HCT116 (cell line): Measurements from ENCODE around the gene SLC26A2. TPM values are rescaled to one million over a fixed set of nuclear protein-coding genes. Genes with fewer than 3 reads are reported as not detected.
A peak's percentile ranks its signal among the peaks of the same experiment; 100 is the strongest.

Experiments
- ATAC-seq: fragments of 200-7000 bp; cut with Tn5 transposase; 2 replicates; pipeline ENCODE4 v1.9.1; 2020; ENCODE audit warnings: mild to moderate bottlenecking, moderate library complexity
- BruUV-seq: library from RNA; stranded (reverse); fragments of 400-500 nt; replicated peaks from 2 replicates; lab custom pipeline; 2021; lab: Mats Ljungman, UMichigan
- CTCF ChIA-PET: fragments of 300-600 bp; sonication (Branson Sonifier 250); formaldehyde crosslinking; loops from one replicate; lab custom pipeline; 2021; ENCODE audit warnings: antibody characterized with exemption; lab: Charles Lee
- POLR2A ChIA-PET: fragments of 300-600, 350-600 bp; sonication (Branson Sonifier 250); formaldehyde crosslinking; loops from one replicate; lab custom pipeline; 2021; ENCODE audit warnings: antibody characterized with exemption; lab: Charles Lee
- RAD21 ChIA-PET, 2 experiments: fragments of 300-600 bp; sonication (Branson Sonifier 250); formaldehyde crosslinking; loops; one replicate each; lab custom pipeline; 2023; ENCODE audit warnings: low total read pairs in 2 of 2; ENCODE audit not compliant: uncharacterized antibody in 2 of 2, unreplicated experiment in 2 of 2, low non-redundant PET in 1 of 2; lab: Charles Lee
- DNase-seq: peaks from one replicate; pipeline ENCODE4 v3.0.0-alpha.2; 2010; ENCODE audit warnings: low read depth, low spot score
- H2AFZ ChIP-seq: fragments of 200-600 bp; shearing (Covaris generic), sonication (generic); 2 replicates; pipeline ENCODE4 v1.6.1; 2017; ENCODE audit warnings: low read depth, mixed run types, mixed read lengths, antibody characterized with exemption, low read length; ENCODE audit not compliant: poor library complexity, severe bottlenecking
- H3K27ac ChIP-seq: 2 replicates; pipeline ENCODE4 v1.5.1; 2012; ENCODE audit warnings: low read depth, low read length
- H3K27me3 ChIP-seq: fragments of 200-600 bp; sonication (generic); 2 replicates; pipeline ENCODE4 v1.6.1; 2016; ENCODE audit warnings: mixed run types, low read length, mixed read lengths; ENCODE audit not compliant: insufficient read depth
- H3K36me3 ChIP-seq, 2 experiments: fragments of 200-500 bp in 1 of 2; fragments of 200-600 bp in 1 of 2; sonication (Bioruptor generic) in 1 of 2; sonication (generic) in 1 of 2; 2 replicates each; pipeline versions ENCODE4 v1.5.1 to v1.6.1; 2014 to 2016; ENCODE audit warnings: low read length in 2 of 2, inconsistent platforms in 1 of 2, mixed read lengths in 1 of 2, mixed run types in 1 of 2; ENCODE audit not compliant: insufficient read depth in 2 of 2, control insufficient read depth in 1 of 2
- H3K4me1 ChIP-seq, 2 experiments: fragments of 200-600 bp in 1 of 2; sonication (generic) in 1 of 2; 2 replicates each; pipeline versions ENCODE4 v1.5.1 to v1.6.1; 2012 to 2017; ENCODE audit warnings: low read length in 2 of 2, inconsistent platforms in 1 of 2, mild to moderate bottlenecking in 1 of 2, mixed read lengths in 1 of 2, mixed run types in 1 of 2, moderate library complexity in 1 of 2; ENCODE audit not compliant: insufficient read depth in 2 of 2, control insufficient read depth in 1 of 2
- H3K4me2 ChIP-seq: fragments of 200-600 bp; sonication (generic); 2 replicates; pipeline ENCODE4 v1.6.1; 2017; ENCODE audit warnings: mixed run types, low read length, mixed read lengths
- H3K4me3 ChIP-seq, 2 experiments: fragments of 200-600 bp in 1 of 2; sonication (generic) in 1 of 2; replicated peaks in 1 of 2; 2 replicates each; pipeline ENCODE4 v1.5.1; 2011 to 2016; ENCODE audit warnings: low read length in 2 of 2, control low read depth in 1 of 2, low read depth in 1 of 2, mild to moderate bottlenecking in 1 of 2, mixed read lengths in 1 of 2, mixed run types in 1 of 2
- H3K79me2 ChIP-seq: fragments of 200-600 bp; sonication (generic); 2 replicates; pipeline ENCODE4 v1.6.1; 2017; ENCODE audit warnings: mild to moderate bottlenecking, mixed run types, low read length, moderate library complexity, mixed read lengths; ENCODE audit not compliant: insufficient read depth
- H3K9ac ChIP-seq: fragments of 200-600 bp; sonication (generic); 2 replicates; pipeline ENCODE4 v1.6.1; 2016; ENCODE audit warnings: low read length, mixed read lengths
- H3K9me2 ChIP-seq: fragments of 200-600 bp; sonication (generic), shearing (Covaris generic); 2 replicates; pipeline ENCODE4 v1.6.1; 2017; ENCODE audit warnings: mixed run types, mild to moderate bottlenecking, moderate library complexity; ENCODE audit not compliant: insufficient read depth
- H3K9me3 ChIP-seq, 2 experiments: fragments of 200-500 bp in 1 of 2; fragments of 200-600 bp in 1 of 2; sonication (Bioruptor generic) in 1 of 2; sonication (generic) in 1 of 2; 2 replicates each; pipeline ENCODE4 v1.6.1; 2014 to 2017; ENCODE audit warnings: low read length in 2 of 2, mixed read lengths in 2 of 2, inconsistent platforms in 1 of 2, low read depth in 1 of 2, mild to moderate bottlenecking in 1 of 2, mixed run types in 1 of 2, moderate library complexity in 1 of 2; ENCODE audit not compliant: control insufficient read depth in 1 of 2, insufficient read depth in 1 of 2
- H4K20me1 ChIP-seq: fragments of 200-600 bp; sonication (generic), shearing (Covaris generic); 2 replicates; pipeline ENCODE4 v1.6.1; 2017; ENCODE audit warnings: mixed run types, mild to moderate bottlenecking, moderate library complexity; ENCODE audit not compliant: insufficient read depth
- CBX3 ChIP-seq: IDR thresholded peaks from 2 replicates; pipeline ENCODE4 v1.6.1; 2012; ENCODE audit warnings: low read depth
- CEBPB ChIP-seq: IDR thresholded peaks from 2 replicates; pipeline ENCODE4 v1.6.1; 2012; ENCODE audit warnings: low read depth
- EGR1 ChIP-seq: IDR thresholded peaks from 2 replicates; pipeline ENCODE4 v1.6.1; 2012; ENCODE audit warnings: low read depth
- ELF1 ChIP-seq: IDR thresholded peaks from 2 replicates; pipeline ENCODE4 v1.6.1; 2012; ENCODE audit warnings: low read depth, borderline replicate concordance
- FOSL1 ChIP-seq: IDR thresholded peaks from 2 replicates; pipeline ENCODE4 v1.6.1; 2012; ENCODE audit warnings: low read depth
- JUND ChIP-seq: IDR thresholded peaks from 2 replicates; pipeline ENCODE4 v1.6.1; 2012
- POLR2A ChIP-seq: IDR thresholded peaks from 2 replicates; pipeline ENCODE4 v1.7.0; 2011; ENCODE audit warnings: borderline replicate concordance; ENCODE audit not compliant: insufficient read depth, insufficient read length; ENCODE audit errors: extremely low read depth
- RAD21 ChIP-seq: IDR thresholded peaks from 2 replicates; pipeline ENCODE4 v1.6.1; 2012; ENCODE audit warnings: low read depth, mild to moderate bottlenecking
- SRF ChIP-seq: IDR thresholded peaks from 2 replicates; pipeline ENCODE4 v1.6.1; 2012; ENCODE audit warnings: low read depth
- TCF7L2 ChIP-seq: IDR thresholded peaks from 2 replicates; pipeline ENCODE4 v1.7.0; 2011; ENCODE audit warnings: borderline replicate concordance, inconsistent platforms; ENCODE audit not compliant: insufficient read depth, insufficient read length; ENCODE audit errors: extremely low read depth
- YY1 ChIP-seq: IDR thresholded peaks from 2 replicates; pipeline ENCODE4 v1.6.1; 2011; ENCODE audit warnings: low read length, low read depth, moderate library complexity, mild to moderate bottlenecking; ENCODE audit not compliant: insufficient replicate concordance; ENCODE audit errors: extremely low read depth
- intact Hi-C: fragments of 100-400 bp; cut with micrococcal nuclease; formaldehyde crosslinking; loops from 2 replicates; pipeline ENCODE4 v1.10.0; 2022
- total RNA-seq: library from RNA; stranded (reverse); gene quantifications from one replicate; pipeline ENCODE4 v1.2.1, GENCODE V29; 2021; ENCODE audit not compliant: unreplicated experiment
- TF ChIP-seq, protein P1 (sequence below): IDR thresholded peaks from 2 replicates; pipeline ENCODE4 v1.6.1; 2012; ENCODE audit warnings: low read depth
- TF ChIP-seq, protein P2 (sequence below): IDR thresholded peaks from 2 replicates; pipeline ENCODE4 v1.6.1; 2012

The SLC26A2 gene
- total RNA-seq, 1 experiment from 2014 or later = 7.8 TPM

DNA sequence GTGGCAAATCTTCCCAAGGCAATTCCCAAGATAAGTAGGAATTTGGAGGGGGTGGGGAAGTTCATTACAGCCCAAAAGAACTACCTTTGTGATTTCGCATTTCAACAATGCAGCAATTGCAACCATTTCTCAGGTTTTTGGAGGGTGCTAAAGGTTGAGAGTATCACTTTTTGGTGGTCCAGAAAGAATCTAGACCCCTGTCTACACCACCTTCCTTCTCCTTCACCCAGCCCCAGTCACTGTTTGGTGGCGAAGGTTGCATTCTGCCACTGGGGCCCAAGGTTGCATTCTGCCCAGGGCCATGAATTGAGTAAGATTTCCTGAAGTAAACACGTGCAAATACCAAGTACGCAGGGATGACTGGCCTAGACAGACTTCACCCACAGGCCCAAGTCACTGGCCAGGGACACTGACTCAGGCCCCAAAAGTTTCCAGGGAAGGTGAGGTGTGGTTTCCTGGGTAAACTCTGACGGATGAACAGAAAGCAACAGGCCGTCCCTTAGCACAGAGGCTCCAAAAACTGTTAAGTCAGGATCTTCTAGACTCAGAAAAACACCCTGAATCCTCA is 21.7 kb upstream of the SLC26A2 start:
- Histone ChIP-seq H3K9me3 (no peaks in the 10 kb centered on the region), H3K4me1 (peaks cover 0 to 20% of the 10 kb centered on the region in 2 experiments; a peak in 3 of 4 replicates), H3K4me2 (peak overlapping the region; percentile 49), H3K27me3 (no peaks in the 10 kb centered on the region), H4K20me1 (no peaks in the 10 kb centered on the region), H3K9ac (no peak overlapping the region), H3K9me2 (no peaks in the 10 kb centered on the region), H3K36me3 (no peaks in the 10 kb centered on the region), H2AFZ (peak overlapping the region; percentile 51), H3K4me3 (no peak overlapping the region), H3K27ac (no peak overlapping the region), H3K79me2 (no peaks in the 10 kb centered on the region)
- DNase-seq = no peak
- ChIA-PET CTCF (interaction anchor here (1.2 kb wide), 1 partner anchor 21 kb away, joined by 5 read pairs; the partner anchor contains the start of gene SLC26A2), RAD21 (no interaction called here), POLR2A (no interaction called here)
- intact Hi-C loops = no loop called here
- TF ChIP-seq TCF7L2 (no peak), CEBPB (peak; percentile 74), SRF (no peak), JUND (no peak), YY1 (no peak), POLR2A (no peak), CBX3 (0 out of 2 replicates have a peak, but pooled peaks have one; percentile 14), EGR1 (no peak), ELF1 (no peak), RAD21 (no peak), FOSL1 (no peak)
- TF ChIP-seq, protein P1, sequence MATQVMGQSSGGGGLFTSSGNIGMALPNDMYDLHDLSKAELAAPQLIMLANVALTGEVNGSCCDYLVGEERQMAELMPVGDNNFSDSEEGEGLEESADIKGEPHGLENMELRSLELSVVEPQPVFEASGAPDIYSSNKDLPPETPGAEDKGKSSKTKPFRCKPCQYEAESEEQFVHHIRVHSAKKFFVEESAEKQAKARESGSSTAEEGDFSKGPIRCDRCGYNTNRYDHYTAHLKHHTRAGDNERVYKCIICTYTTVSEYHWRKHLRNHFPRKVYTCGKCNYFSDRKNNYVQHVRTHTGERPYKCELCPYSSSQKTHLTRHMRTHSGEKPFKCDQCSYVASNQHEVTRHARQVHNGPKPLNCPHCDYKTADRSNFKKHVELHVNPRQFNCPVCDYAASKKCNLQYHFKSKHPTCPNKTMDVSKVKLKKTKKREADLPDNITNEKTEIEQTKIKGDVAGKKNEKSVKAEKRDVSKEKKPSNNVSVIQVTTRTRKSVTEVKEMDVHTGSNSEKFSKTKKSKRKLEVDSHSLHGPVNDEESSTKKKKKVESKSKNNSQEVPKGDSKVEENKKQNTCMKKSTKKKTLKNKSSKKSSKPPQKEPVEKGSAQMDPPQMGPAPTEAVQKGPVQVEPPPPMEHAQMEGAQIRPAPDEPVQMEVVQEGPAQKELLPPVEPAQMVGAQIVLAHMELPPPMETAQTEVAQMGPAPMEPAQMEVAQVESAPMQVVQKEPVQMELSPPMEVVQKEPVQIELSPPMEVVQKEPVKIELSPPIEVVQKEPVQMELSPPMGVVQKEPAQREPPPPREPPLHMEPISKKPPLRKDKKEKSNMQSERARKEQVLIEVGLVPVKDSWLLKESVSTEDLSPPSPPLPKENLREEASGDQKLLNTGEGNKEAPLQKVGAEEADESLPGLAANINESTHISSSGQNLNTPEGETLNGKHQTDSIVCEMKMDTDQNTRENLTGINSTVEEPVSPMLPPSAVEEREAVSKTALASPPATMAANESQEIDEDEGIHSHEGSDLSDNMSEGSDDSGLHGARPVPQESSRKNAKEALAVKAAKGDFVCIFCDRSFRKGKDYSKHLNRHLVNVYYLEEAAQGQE = no peak
- TF ChIP-seq, protein P2, sequence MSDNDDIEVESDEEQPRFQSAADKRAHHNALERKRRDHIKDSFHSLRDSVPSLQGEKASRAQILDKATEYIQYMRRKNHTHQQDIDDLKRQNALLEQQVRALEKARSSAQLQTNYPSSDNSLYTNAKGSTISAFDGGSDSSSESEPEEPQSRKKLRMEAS = peak; percentile 57
- no TSS peak for BruUV-seq
- peak; percentile 30 for ATAC-seq
